ENCODE measurements around the gene HNRNPU. TPM values are rescaled to one million over a fixed set of nuclear protein-coding genes. Genes with fewer than 3 reads are reported as not detected.
A peak's percentile ranks its signal among the peaks of the same experiment; 100 is the strongest.

Gene HNRNPU
- total RNA-seq, 2 donors from 2014 or later, result 517 to 556 TPM

GRCh38 chr1:244815600-244816099 is 48.7 kb downstream of the HNRNPU start:
- Mint-ChIP-seq H3K9me3 (no peaks in the 10 kb centered on the region), H3K27me3 (ENCODE audit: insufficient read depth) (peaks cover 17% of the 10 kb centered on the region), H3K27ac (peak overlapping the region; percentile 80), H3K4me3 (peak overlapping the region; percentile 43), H3K36me3 (ENCODE audit: low read depth) (no peaks in the 10 kb centered on the region), H3K4me1 (peaks cover 18% of the 10 kb centered on the region)
- H3K4me1 ChIP-seq (ENCODE audit: control insufficient read depth, insufficient read depth, low read length), result no peaks in the 10 kb centered on the region
- no peak for TF ChIP-seq CTCF (conservative IDR thresholded peaks at IDR 0.05)
- DNase-seq, result peak; percentile 85
- no peaks in the 10 kb centered on the region for H3K36me3 ChIP-seq (ENCODE audit: control insufficient read depth, insufficient read depth, low read length)
- no peak overlapping the region for H3K4me3 ChIP-seq (ENCODE audit: low read length)
- H3K9ac ChIP-seq (ENCODE audit: extremely low read depth, low read length, poor library complexity, severe bottlenecking), result no peak overlapping the region
- no peaks in the 10 kb centered on the region for H3K27me3 ChIP-seq (ENCODE audit: control insufficient read depth, insufficient read depth, low read length, poor library complexity, severe bottlenecking)
- 54 to 60% methylated on average over 13 to 15 of the region's 15 CpGs for WGBS, 2 experiments (ENCODE audit: insufficient coverage in 1 of 2, insufficient read length in 1 of 2)
- H3K27ac ChIP-seq (ENCODE audit: low read depth, low read length), result no peak overlapping the region
- no peaks in the 10 kb centered on the region for H3K9me3 ChIP-seq (ENCODE audit: control insufficient read depth, low read length)

GRCh38 chr1:244813327-244813726 is 51.0 kb downstream of the HNRNPU start:
- no peaks in the 10 kb centered on the region for H3K36me3 Mint-ChIP-seq (ENCODE audit: low read depth)

GRCh38 chr1:244810221-244810620 is 54.1 kb downstream of the HNRNPU start:
- H3K9ac ChIP-seq (ENCODE audit: extremely low read depth, low read length, poor library complexity, severe bottlenecking), result no peak overlapping the region
- 87 to 92% methylated on average over 22 of the region's 22 CpGs for WGBS, 2 experiments (ENCODE audit: insufficient coverage in 1 of 2, insufficient read length in 1 of 2)
- Mint-ChIP-seq H3K9me3 (no peaks in the 10 kb centered on the region), H3K4me3 (no peak overlapping the region), H3K4me1 (peaks cover 9% of the 10 kb centered on the region), H3K27ac (peak overlapping the region; percentile 37), H3K27me3 (ENCODE audit: insufficient read depth) (no peaks in the 10 kb centered on the region), H3K36me3 (ENCODE audit: low read depth) (no peaks in the 10 kb centered on the region)
- H3K36me3 ChIP-seq (ENCODE audit: control insufficient read depth, insufficient read depth, low read length), result no peaks in the 10 kb centered on the region
- no peak for TF ChIP-seq CTCF (conservative IDR thresholded peaks at IDR 0.05)
- peak; percentile 38 for DNase-seq
- no peaks in the 10 kb centered on the region for H3K27me3 ChIP-seq (ENCODE audit: control insufficient read depth, insufficient read depth, low read length, poor library complexity, severe bottlenecking)
- H3K9me3 ChIP-seq (ENCODE audit: control insufficient read depth, low read length), result no peaks in the 10 kb centered on the region
- no peaks in the 10 kb centered on the region for H3K4me1 ChIP-seq (ENCODE audit: control insufficient read depth, insufficient read depth, low read length)
- H3K27ac ChIP-seq (ENCODE audit: low read depth, low read length), result no peak overlapping the region
- H3K4me3 ChIP-seq (ENCODE audit: low read length), result no peak overlapping the region

More at GRCh38 chr1:244813327-244813726, 51.0 kb downstream of the HNRNPU start:
- peak; percentile 35 for DNase-seq
- H3K27ac Mint-ChIP-seq, result no peak overlapping the region
- no peaks in the 10 kb centered on the region for H3K9me3 Mint-ChIP-seq
- peaks cover 17% of the 10 kb centered on the region for H3K27me3 Mint-ChIP-seq (ENCODE audit: insufficient read depth)
- WGBS, 2 experiments (ENCODE audit: insufficient coverage in 1 of 2, insufficient read length in 1 of 2), result 88 to 92% methylated on average over 1 to 6 of the region's 6 CpGs
- H3K4me3 Mint-ChIP-seq, result no peak overlapping the region
- Histone ChIP-seq H3K4me1 (ENCODE audit: control insufficient read depth, insufficient read depth, low read length) (no peaks in the 10 kb centered on the region), H3K9ac (ENCODE audit: extremely low read depth, low read length, poor library complexity, severe bottlenecking) (no peak overlapping the region), H3K4me3 (ENCODE audit: low read length) (no peak overlapping the region), H3K9me3 (ENCODE audit: control insufficient read depth, low read length) (no peaks in the 10 kb centered on the region), H3K36me3 (ENCODE audit: control insufficient read depth, insufficient read depth, low read length) (no peaks in the 10 kb centered on the region), H3K27me3 (ENCODE audit: control insufficient read depth, insufficient read depth, low read length, poor library complexity, severe bottlenecking) (no peaks in the 10 kb centered on the region), H3K27ac (ENCODE audit: low read depth, low read length) (no peak overlapping the region)
- H3K4me1 Mint-ChIP-seq, result peaks cover 18% of the 10 kb centered on the region
- TF ChIP-seq CTCF (conservative IDR thresholded peaks at IDR 0.05), result no peak

All from endodermal cell (in vitro differentiated cells).